HG03060 (cell line): ENCODE measurements around the gene KDM2B.

ENCODE experiments used
- ATAC-seq: cut with Tn5 transposase; IDR thresholded peaks from one replicate; pipeline ENCODE4 v1.9.1; 2021; ENCODE audit warnings: low read depth, moderate number of reproducible peaks; ENCODE audit not compliant: unreplicated experiment

The KDM2B gene

DNA sequence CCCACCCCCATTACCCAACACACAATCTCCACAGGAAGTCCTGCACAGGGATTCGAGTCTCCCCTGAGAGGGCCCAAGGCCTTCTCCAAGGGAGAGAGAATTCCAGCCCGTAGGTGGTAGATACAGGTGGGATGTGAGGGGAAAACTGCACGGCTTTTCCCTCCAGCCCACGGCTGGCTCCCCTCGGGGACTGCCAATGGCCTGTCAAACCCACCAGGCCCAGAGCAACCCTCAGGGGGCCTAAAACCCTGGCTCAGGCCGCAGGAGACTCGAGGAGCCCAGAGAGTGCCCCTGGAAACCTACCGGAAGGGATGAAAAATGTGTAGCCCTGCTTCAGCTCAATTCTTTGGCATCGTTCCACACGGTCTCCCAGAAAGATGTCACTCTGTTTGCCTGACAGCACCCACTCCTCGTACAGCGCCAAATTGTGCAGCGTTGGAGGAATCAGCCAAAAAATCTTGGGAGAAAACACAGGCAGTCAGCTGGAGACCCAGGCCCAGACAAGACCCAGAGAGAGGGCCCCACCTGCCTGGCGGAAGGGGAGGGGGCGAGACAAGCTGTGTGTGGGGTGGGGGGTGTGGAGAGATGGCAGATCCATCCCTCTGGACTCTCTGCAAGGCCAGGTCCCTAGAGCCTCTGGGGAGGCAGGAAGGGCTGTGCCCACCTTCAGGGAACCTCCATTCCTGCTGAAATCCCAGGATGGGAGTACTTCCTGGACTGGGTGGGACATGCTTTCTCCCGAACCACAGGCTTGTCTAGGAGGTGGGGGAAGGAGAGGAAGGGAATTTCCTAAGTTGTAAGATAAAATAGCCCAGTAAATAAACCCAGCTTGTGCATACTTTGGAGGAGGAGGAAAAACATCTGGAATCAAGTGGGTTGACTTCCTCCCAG lies 48.1 kb downstream of the KDM2B start:
- ATAC-seq = no peak

DNA sequence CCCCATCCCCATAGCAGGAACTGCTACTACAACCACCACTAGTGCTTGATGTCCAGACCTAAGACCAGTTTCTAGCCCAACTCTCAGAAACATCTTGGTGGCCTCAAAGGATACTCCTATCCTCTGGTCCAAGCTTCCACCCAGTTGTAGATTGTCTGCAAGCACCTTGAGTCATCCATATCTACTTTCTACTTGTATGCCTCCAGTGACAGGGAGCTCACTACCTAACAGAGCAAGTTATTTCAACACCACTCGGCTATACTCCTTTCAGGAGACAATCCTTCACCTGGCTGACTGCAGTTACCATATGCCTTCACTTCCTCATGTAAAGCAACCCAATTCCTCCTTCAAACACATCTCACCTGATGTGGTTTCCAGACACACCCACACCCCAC lies 49.5 kb downstream of the KDM2B start:
- no peak for ATAC-seq

DNA sequence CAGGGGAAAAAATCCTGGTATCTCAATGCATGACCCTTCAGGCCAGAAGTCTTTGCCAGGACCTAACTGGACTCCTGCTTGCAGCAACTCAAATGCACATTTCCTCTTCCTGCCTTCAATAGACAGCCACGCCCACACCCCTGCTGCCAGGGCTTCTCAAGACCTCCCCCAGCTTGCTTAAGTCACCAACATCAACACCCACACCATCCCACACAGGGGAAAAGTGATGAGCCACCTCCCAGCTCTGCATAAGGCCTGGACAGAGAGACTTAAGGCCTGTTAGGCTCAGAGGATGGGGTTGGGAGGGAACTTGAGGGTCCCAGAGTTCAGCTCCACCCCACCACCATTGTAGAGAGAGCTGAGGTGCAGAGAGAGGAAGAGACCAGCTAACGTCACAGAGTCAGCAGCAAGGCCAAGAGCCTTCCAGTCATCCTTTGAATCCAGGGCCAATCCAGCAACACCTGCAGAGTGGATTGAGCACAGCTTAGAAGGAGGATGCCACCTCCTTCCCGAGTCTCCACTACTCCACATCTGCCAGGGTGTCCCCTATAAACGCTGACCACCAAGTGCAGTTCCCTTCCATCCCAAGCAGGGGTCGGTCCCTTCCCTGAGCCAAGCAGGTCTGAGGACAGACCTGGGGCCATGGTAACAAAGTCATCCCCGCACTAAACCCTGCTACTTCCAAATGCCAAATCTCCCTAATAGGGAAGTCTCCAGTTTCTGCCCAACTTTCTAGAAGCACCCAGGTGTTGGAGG lies 50.0 kb downstream of the KDM2B start:
- ATAC-seq = no peak

DNA sequence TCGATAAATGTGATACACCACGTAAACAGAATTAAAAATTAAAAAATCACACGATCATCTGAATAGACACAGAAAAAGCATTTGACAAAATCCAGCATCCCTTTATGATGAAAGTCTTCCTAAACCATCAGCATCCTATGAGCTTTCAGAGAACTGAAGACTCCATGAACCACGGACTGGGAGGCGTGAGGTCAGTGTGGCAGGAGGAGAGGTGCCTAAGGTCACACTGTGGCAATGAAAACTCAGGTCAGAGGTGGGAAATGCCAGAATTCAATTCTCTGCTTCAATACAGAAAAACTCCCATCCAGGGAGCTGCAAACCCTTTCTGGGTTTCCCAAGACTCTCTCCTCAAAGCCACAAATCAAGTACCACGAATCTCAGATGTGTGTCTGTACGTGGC lies 51.6 kb downstream of the KDM2B start:
- no peak for ATAC-seq

DNA sequence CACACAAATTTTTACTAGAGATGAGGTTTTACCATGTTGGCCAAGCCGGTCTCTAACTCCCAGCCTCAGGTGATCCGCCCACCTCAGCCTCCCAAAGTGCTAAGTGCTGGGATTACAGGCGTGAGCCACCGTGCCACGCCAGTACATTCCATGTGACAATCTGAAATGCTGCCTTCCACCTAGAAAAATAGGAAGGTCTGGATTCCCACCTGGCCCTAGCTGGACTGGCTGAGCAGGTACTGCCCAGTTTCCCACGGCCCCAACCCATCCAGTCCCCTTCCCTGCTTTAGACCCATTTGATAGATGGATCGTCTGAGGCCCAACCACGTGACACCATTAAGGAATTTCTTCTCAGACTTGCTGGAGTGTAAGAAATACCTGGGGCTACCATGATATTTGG lies 55.4 kb downstream of the KDM2B start:
- ATAC-seq = no peak

DNA sequence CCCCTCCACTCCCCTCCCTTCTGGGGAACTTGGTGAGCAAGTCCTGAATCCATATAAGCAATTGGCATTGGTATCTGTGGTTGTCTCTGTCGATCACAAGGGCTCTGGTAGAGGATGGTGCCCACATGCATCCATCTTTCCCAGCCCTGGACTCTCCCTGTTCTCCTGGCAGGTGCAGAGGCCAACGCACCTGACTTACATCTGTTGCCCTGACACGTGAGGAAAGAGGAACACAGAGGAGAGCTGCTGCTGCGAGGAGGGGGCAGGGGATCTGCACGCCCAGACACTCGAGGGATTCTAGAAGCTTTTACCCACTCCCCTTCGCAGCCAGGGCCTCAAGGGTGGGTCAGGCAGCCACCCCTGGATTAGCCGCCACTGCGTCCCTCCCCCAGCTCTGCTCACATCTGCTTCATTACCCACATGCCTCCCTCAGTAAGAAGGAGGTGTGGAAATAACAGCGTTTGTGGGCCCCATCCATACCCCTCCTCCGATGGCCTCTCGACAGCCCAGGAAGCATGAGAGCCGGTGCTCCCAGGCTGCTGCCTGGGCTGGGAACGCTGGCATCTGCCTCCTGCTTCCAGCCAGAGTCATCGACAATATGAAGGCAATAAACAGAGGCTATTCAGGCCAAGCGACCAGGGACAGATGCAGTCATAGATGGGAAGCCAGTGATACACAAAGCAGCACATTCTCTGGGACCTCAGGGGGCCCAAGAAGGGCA lies 56.5 kb downstream of the KDM2B start:
- ATAC-seq = no peak

DNA sequence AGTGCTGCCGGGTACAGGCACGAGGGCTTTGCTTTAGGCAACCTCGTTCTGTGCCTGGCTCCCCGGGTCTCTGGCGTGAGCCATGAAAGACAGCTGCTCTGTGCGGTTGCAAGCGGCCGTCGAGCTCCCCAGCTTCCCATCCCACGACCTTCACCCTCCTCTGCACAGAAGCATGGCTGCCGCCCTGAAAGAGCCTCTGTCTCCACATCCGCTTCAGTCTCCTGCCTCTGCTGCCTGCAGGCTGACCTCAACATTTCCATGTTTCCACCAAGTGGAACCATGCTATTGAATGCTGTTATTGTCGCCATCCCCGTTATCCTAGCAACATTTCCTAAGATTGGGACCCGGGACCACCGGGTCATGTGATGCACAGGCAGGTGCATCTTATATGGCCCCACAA lies 57.1 kb downstream of the KDM2B start:
- ATAC-seq = no peak

DNA sequence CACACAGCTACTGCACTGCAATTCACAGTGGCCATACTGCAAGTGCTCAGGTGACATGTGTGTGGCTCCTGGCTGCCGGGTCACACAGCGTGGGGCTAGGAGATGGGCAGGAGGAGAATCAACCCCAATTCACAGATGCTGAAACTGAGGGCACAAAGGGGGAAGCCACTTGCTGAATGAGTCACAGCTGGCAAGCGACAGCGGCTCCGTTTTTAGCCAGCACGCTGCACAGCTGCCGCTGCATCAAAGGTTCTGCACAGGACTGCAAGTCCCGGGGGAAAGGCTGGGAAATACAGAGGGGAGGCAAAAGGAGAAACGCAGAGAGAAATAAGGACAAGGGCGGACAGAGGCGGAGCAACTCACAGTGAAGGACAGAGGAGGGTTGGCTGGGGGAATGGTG lies 57.9 kb downstream of the KDM2B start:
- no peak for ATAC-seq

DNA sequence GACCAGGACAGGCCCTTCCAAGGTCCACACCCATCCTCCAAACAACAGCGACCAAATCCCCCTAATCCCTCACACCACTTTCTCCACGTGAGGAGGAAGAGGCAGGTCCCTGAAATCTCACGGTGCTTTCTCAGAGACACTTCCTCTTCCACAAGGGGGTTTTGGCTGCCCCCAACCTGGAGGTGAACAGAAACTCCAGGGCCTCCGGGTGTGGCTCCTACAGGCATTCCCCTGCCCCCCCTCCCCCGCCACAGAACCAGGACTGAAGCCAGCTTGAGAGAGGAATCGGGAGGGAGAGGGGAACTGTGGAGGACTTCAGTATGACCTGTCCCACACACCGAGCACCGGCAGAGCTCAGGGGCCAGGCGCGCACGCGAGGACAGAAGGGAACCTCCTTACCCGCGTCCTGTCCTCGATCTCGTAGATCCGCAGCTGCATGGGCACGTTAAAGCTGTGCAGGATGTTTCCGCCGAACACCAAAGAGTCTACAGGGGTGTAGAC lies 60.2 kb downstream of the KDM2B start:
- no peak for ATAC-seq

DNA sequence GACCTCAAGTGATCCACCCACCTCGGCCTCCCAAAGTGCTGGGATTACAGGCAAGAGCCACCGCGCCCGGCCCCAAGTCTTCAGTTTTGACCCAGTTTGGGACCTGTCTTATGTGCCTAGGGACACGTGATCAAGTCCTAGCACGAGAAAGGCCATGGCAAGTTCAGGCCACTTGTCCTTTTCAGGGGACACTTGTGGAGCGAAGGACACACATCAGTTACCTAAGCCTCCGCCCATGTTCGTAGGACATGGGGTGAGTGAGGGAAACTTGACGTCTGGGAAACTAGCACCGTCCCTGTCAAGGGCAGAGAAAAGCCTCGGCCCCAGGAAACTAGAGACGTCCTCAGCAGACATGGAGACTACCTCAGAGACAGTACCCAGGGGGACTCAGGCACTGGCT lies 60.7 kb downstream of the KDM2B start:
- no peak for ATAC-seq

DNA sequence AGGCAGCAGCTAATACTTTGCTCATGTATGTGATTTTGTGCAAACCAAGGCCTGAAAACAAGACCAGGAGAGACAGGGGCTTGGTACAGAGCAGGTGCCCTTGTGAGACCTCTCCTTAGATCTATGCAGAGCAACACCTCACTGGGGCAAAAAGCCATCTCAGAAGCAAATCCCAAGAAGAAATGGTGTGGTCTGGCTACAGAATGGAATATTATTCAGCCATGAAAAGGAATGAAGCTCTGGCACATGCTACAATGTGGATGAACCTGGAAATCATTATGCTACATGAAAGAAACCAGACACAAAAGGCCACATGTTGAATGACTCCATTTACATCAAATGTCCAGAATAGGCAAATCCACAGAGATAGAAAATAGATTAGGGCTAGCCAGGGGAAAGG lies 61.6 kb downstream of the KDM2B start:
- ATAC-seq = no peak

DNA sequence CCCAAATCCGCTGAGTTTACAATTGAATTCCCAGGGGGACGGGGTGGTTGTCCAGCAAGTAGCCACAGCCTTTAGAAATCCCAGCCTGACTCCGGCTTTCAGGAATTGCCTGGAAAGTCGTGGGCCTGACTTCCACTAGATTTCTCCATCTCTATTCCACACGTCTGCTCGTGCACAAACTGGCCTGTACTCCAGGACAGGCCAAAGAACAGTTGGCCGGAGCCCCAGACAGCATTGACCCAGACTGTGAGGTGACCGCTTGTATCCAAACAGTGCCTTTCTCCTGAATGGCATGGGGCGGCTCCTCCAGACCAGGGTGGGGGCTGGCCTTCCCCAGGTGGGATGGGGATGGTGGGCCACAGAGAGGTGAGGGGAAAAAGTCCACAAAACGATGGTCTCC lies 62.2 kb downstream of the KDM2B start:
- no peak for ATAC-seq

DNA sequence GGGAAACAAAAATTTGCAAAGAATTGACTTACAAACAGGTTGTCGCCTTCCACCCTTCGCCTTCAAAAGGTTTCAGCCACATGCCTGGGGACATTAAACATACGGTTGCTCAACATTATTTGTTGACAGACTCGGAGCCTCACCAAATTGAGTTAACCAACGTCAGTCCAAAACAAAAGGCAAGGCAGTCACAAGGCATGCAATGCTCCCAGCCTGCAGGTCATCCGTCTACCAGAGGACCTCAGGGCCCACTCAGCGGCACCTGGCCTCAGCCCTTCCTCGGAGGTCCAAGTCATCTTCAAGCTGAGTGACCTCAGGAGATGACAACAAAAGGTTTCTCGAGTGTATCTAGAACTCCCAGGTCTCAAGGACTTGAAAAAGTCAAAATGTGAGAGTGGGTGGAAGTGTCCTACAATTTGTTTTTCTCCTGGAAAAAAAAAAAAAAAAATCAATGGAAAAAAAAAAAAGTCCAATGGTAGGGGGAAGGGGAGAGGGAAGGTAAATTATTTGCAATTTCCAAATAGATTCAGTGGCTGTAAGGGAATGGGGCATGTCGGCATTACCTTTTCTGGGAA lies 64.3 kb downstream of the KDM2B start:
- no peak for ATAC-seq

DNA sequence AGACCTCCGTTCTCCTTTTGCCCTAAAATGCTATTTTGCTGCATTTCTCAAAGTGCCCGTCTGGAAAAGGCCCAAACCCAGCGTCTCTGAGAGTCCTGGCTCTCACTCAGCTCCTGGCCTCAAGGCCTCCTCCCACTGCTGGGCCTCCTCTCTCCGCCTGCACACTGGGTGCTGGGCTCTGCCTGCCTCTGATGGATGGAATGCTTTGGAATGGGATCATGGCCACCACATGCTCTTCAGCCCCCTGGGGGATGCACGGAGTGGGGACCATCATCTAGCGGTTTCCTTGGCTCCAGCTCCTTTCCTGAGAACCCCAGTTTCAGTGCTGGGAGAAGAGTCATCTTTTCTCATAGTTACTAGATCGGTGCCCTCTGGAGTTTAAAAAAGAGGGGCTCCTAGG lies 65.2 kb downstream of the KDM2B start:
- ATAC-seq = no peak

DNA sequence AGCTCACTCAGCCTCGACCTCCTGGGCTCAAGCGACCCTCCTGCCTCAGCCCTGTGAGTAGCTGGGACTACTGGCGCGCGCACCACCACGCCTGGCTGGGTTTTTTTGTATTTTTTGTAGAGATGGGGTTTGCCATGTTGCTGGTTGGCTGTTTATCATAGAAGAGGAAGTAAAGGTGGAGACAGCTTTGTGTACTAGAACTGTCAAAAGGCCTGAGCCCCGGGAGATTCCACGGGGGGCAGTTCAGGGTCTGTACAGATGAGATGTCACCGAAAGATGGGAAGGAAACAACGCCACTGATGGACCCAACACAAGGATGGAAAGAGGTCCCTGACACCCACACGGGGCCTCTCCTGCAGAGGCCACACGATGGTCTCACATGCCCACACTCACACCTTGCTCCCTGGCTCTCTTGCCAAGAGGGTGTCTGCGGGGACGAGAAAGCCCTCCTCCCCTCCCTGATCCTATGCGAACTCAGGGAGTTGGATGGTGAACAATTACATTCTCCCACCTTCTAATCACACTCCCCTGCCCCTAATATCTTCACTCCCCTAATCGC lies 66.6 kb downstream of the KDM2B start:
- no peak for ATAC-seq

DNA sequence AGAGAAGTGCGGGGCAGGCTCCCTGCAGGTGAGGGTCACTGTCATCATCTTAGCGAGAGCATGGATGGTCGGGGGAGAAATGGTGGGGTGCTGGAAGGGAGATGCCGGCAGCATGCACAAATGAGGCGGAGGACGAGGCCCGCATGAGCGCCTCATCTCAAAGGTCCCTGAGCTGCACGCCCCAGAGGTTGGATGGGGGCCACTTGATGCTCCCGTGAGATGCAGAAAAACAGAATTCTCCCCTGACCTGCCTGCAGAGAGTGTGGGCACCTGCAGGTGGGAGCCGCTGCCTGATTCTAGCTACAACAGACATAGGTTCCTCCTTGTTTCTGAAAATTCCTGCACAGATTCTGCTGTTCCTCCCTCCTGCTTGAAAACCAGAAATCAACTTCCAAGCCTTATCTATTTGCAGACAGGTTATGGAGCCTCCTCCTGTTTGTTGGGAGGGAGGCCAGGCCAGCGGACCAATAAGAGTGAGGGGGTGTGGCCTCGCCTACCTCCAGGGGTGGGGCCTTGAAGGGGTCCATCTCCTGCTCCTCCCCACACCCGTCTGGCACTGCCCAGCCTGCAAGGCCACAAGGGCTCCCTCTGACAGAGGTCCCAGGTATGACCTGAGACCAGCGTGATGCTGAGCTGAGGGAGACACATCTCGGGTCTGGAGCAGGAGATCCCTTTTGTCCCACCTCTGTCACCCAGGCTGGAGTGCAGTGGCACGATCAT lies 67.2 kb downstream of the KDM2B start:
- no peak for ATAC-seq

DNA sequence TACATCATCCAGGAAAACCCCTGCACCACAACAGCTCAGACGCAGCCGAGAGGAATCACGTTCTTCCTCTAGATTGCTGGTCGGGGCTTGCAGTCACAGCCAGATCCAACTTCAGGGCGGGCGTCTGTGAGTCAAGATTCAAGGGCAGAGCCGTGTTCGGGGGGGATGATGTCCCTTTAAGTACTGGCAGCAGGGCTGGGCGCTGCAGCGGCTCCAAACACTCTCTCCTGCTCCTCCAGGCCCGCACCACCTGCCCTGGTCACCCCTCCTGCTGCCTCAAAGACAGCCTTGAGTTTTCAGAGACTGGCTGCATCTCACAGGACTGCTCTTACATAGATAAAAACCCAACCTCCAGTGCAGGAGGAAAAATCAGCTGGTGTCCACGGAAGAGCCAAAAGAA lies 68.3 kb downstream of the KDM2B start:
- no peak for ATAC-seq

DNA sequence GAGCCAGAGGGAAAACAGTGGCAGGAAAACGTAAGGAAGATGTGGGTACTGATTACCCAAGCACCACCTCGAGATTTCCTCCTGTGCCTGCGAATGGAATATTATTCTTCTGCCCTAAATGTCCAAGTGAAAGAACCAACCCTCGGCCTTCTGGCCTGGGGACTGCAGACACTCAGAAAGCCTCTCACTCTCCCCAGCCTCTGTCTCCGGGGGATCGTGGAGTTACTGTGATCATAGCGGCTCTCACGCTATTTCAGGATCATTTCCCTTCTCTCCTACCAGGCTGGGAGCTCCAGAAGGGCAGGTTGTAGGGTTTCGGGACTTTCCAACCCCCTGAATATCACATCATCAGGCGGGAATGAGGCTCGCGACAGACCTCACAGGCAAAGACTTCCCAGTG lies 68.9 kb downstream of the KDM2B start:
- no peak for ATAC-seq

DNA sequence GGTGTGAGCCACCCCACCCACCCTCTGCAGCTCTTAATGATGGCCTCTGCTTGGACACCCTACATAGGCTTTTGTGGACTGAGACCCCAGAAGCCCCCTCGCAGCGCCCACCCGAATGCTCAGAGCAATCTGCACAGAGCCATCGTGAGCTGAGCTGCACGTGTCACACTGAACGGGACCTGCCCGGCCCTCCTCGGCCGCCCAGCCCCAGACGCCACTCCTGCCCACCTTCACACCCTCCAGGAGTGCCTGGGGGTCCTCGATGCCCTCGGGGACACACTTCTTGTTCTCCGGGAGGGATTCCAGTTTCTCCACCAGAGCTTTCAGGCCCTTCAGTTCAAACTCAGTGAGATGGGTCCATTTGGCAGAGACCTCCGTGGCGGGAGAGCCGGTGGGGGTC lies 71.5 kb downstream of the KDM2B start:
- no peak for ATAC-seq

DNA sequence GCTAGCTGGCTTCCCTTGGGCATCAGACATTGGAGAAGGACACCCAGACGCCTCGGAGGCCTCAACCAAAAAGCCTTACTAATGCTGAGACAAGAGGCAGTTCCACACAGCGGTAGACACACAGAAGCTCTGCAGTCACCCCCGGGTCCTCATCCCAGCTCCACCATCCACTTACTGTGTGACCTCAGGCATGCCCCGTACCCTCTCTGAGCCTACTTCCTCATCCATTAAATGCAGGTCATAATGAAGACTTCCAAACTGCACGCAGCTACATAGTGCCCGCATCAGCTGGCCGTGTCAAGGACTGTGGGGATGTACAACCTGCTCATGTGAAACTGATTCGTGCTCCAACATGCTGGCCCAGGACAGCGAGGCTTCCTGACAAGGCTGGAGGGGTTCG lies 72.3 kb downstream of the KDM2B start:
- no peak for ATAC-seq
